ENCODE data around the gene IL31RA.

GRCh38 chr5:55836191-55836590, 15.0 kb upstream of the IL31RA start:
- TF ChIP-seq EZH2 (IDR thresholded peaks at IDR 0.05) = no peak
- TF ChIP-seq POLR2AphosphoS5 (IDR thresholded peaks at IDR 0.05; ENCODE audit: borderline replicate concordance, low read depth, low read length) = no peak
- TF ChIP-seq FOXP2 (optimal IDR thresholded peaks at IDR 0.05; ENCODE audit: control extremely low read depth, extremely low read length, insufficient read depth) = no peak

All from SK-N-MC (cell line).